Bronchial epithelial cell (primary cell): Measurements from ENCODE around the gene CNPY1. TPM values are rescaled to one million over a fixed set of nuclear protein-coding genes. Genes with fewer than 3 reads are reported as not detected.

Experiments
- DNase-seq: peaks from one replicate; pipeline ENCODE4 v3.0.0-alpha.2; 2010; ENCODE audit warnings: low read depth
- FAIRE-seq: peaks from 2 replicates; lab custom pipeline; 2011; peaks lifted over from hg19 to GRCh38; lab: Jason Lieb, UNC
- H3K27me3 ChIP-seq: 2 replicates; pipeline ENCODE4 v1.5.1; 2011; ENCODE audit warnings: low read length; ENCODE audit not compliant: control insufficient read depth, insufficient read depth
- H3K36me3 ChIP-seq: 2 replicates; pipeline ENCODE4 v1.5.1; 2011; ENCODE audit warnings: low read length; ENCODE audit not compliant: control insufficient read depth, insufficient read depth
- H3K4me3 ChIP-seq: 2 replicates; pipeline ENCODE4 v1.5.1; 2011; ENCODE audit warnings: mild to moderate bottlenecking, low read depth, low read length, control low read depth
- total RNA-seq: library from RNA; depleted of rRNA; stranded (reverse); fragments of >200 nt; gene quantifications from 2 replicates; pipeline ENCODE4 v1.2.1, GENCODE V29; 2014
- TF ChIP-seq, protein P1 (sequence below): IDR thresholded peaks from 2 replicates; pipeline ENCODE4 v1.5.1; 2011; ENCODE audit warnings: mild to moderate bottlenecking, moderate library complexity, low read length, control low read depth, inconsistent platforms; ENCODE audit not compliant: insufficient read depth, severe bottlenecking

CNPY1 gene
- total RNA-seq, 1 donor from 2014 or later = not detected

- TF ChIP-seq, protein P1, sequence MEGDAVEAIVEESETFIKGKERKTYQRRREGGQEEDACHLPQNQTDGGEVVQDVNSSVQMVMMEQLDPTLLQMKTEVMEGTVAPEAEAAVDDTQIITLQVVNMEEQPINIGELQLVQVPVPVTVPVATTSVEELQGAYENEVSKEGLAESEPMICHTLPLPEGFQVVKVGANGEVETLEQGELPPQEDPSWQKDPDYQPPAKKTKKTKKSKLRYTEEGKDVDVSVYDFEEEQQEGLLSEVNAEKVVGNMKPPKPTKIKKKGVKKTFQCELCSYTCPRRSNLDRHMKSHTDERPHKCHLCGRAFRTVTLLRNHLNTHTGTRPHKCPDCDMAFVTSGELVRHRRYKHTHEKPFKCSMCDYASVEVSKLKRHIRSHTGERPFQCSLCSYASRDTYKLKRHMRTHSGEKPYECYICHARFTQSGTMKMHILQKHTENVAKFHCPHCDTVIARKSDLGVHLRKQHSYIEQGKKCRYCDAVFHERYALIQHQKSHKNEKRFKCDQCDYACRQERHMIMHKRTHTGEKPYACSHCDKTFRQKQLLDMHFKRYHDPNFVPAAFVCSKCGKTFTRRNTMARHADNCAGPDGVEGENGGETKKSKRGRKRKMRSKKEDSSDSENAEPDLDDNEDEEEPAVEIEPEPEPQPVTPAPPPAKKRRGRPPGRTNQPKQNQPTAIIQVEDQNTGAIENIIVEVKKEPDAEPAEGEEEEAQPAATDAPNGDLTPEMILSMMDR = no peak
- no peaks in the 10 kb centered on the region for H3K36me3 ChIP-seq
- FAIRE-seq = no peak
- peaks cover 74% of the 10 kb centered on the region for H3K27me3 ChIP-seq
- DNase-seq = no peak
- no peak overlapping the region for H3K4me3 ChIP-seq
These were observed 85.3 kb downstream of the CNPY1 start for GRCh38 chr7:155460926-155461613.

DNA sequence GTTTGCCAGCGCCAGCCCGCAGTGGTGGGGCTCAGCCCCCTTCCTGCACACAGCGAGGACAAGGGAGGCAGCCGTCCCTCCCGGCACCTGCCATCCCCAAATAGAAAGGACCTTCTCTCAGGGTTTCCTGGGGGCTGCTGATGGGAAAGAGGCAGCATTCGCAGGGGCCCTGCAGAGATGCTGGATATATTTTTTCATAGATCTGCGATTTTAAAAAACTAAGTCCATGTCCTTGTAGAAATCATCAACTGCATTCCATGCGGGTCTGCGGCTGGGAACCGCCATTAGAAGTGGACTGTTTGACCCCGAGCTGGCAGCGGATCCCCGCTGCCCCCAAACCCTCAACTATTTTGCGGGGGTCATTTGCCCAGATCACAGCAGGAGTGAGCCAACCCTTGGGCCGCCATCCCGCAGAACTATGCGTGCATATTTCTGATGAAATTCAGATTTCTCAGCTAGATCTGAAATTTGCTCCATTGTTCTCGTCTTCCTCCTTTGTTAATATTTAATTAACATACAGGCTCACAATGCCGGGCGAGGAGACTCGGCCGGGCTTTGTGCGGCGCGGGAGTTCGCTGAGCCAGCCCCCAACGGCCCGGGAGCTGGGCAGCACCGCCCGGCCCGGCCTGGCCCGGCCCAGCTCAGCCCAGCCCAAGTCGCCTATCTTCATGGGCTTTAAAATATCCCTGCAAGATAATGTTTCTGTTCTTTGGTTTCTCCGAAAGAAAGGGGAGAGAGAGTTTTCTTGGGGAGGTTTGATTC is 86.5 kb downstream of the CNPY1 start:
- no peak for DNase-seq
- no peak for FAIRE-seq
- Histone ChIP-seq H3K27me3 (peaks cover 73% of the 10 kb centered on the region), H3K36me3 (no peaks in the 10 kb centered on the region), H3K4me3 (no peak overlapping the region)
- TF ChIP-seq, protein P1 = no peak

DNA sequence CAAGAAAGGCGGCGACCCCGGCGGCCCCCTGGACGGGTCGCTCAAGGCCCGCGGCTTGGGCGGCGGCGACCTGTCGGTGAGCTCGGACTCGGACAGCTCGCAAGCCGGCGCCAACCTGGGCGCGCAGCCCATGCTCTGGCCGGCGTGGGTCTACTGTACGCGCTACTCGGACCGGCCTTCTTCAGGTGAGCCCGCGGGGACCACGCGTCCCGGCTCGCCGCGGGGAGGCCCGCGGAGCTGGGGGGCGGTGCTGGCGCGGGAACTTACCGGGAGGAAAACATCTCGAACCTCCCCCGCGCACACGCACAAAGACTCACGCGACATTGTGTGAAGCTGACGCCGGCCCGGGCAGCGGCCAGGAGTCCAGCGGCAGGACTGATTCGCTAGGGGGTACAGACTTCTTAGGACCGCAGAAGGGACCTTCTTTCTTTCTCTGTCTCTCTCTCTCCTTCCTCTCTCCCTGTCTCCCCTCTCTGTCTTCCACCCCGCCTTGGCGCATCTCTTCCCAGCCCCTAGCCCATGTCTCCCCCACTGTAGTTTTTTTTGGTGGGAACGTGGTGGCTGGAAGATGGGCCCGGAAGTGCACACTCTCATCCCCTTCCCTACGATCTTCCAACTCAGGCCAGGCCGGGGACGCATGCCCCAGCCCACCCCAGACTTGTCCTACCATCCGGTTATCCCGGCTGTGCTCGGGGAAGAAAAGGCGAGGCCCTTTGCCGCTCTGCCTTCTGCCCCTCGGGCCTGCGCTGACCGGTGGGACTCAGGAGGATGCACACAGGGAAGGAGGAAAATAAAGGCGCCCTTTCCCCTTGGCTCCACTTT is 87.3 kb downstream of the CNPY1 start:
- FAIRE-seq (no peak), DNase-seq (no peak)

DNA sequence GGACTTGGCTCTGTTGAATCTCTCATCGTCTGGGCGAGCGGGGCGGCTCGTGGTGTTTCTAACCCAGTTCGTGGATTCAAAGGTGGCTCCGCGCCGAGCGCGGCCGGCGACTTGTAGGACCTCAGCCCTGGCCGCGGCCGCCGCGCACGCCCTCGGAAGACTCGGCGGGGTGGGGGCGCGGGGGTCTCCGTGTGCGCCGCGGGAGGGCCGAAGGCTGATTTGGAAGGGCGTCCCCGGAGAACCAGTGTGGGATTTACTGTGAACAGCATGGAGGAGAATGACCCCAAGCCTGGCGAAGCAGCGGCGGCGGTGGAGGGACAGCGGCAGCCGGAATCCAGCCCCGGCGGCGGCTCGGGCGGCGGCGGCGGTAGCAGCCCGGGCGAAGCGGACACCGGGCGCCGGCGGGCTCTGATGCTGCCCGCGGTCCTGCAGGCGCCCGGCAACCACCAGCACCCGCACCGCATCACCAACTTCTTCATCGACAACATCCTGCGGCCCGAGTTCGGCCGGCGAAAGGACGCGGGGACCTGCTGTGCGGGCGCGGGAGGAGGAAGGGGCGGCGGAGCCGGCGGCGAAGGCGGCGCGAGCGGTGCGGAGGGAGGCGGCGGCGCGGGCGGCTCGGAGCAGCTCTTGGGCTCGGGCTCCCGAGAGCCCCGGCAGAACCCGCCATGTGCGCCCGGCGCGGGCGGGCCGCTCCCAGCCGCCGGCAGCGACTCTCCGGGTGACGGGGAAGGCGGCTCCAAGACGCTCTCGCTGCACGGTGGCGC is 88.1 kb downstream of the CNPY1 start, which contains the start of gene EN2:
EN2 (plus strand) TSS at position 19 of the 767 bp plus-strand sequence; CDS start at position 268, 249 bp downstream.
- no peak for DNase-seq
- Histone ChIP-seq H3K36me3 (no peaks in the 10 kb centered on the region), H3K4me3 (peak within 1 kb of the TSS; percentile 32), H3K27me3 (peaks cover 79% of the 10 kb centered on the region)
- FAIRE-seq = no peak
- TF ChIP-seq, protein P1 = no peak

More for the DNA sequence above, 87.3 kb downstream of the CNPY1 start:
- Histone ChIP-seq H3K27me3 (peaks cover 75% of the 10 kb centered on the region), H3K36me3 (no peaks in the 10 kb centered on the region), H3K4me3 (no peak overlapping the region)
- TF ChIP-seq, protein P1 = no peak

DNA sequence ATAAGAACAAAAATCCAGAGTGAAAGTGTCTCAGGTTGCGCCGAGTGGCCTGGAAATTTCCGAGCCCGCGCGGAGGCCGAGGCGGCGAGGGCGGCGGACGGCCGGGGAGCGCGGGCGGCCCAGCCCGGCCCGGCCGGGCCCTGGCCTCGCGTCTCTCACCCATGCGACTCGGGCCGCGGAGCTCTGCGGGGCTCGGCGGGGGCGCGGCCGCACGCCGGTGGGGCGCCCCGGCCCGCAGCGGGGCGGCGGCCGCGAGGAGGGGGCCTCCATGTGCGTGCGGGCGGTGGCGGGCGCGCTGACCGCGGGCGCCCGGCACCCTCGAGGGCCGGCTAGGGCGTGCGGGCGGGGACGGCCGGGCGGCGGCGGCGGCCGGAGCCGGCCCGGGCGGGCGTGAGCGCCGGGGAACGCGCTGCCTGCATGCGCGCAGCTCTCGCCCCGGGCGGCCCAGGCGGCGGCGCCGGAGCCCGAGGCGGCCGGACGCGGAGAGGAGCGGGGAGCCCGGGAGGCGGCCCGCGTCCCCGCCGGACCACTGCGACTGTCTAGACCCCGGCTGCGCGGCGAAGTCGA is 88.7 kb downstream of the CNPY1 start:
- peak overlapping the region; percentile 32 for H3K4me3 ChIP-seq
- TF ChIP-seq, protein P1 = no peak
- FAIRE-seq = no peak
- H3K27me3 ChIP-seq = peaks cover 82% of the 10 kb centered on the region
- DNase-seq = no peak
- no peaks in the 10 kb centered on the region for H3K36me3 ChIP-seq
